Activated naive CD4-positive, alpha-beta T cell treated with anti-CD3 and anti-CD28 coated beads, Interleukin-2, amount 50 U/mL, for 16 hours (primary cell): ENCODE measurements around the gene RASD2.

Source experiments
- DNase-seq: peaks from one replicate; pipeline ENCODE4 v3.0.0-alpha.2; 2020

Gene RASD2

GRCh38 chr22:35561796-35562526 is 21.3 kb downstream of the RASD2 start:
- DNase-seq = no peak

- no peak for DNase-seq
Observed at GRCh38 chr22:35563211-35563610, 22.6 kb downstream of the RASD2 start.

GRCh38 chr22:35564975-35565867 is 24.6 kb downstream of the RASD2 start:
- DNase-seq = no peak

DNA sequence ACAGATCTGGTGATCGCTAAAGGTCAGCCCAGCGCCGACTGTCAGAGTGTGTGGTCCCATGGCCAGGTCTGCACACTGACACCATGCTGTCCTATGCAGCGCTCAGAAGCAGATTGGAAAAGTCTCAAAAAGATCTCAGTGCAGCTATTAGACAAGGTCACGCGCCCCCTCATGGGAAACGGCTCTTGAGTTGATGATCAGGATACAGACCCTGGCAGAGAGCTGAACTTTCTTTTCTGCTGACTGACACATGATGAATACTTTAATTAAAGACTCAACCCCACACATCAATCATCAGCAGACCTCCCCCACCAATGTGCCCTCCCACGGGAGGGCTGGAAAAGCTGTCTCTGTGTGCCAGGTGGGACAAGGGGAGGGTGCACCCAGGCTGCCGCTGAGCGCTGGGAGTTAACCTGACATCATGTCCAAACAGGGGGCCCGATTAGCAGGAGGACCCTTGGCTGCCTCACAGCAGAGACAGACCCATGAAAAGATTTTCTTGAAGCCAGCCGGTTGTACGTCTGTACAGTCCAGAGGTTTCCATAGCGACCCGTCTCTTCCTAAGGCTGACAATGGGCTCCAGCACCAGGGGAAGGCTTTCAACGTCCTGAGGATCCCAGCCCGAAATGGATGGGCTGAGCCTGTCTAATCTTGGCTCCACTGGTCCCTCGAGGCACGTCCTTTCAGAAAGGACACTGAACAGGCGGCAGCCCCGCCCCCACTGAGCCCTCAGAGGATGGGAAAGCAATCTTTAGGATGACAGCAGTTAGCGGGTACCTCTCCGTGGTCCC is 26.9 kb downstream of the RASD2 start:
- no peak for DNase-seq

- no peak for DNase-seq
Observed at GRCh38 chr22:35568751-35569739, 28.4 kb downstream of the RASD2 start.

DNA sequence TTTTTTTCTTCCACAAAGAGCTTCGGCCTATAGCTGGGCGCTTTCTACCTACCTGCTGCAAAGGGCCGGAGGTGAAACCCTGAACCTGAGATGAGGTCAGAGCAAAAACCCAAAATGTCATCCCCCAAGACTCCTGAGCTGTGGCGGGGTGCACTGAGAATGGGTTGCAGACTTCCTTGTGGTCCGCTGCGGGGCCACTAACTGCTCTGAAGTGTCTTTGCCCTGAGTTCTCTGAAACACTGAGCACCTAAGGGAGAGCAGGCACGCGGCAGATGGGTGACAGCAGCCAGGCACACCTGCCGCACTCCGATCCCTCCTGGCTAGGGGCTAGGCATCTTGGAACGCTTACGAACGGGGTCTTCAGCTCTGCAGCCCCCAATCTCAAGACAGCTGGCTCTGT is 29.3 kb downstream of the RASD2 start:
- DNase-seq = no peak

GRCh38 chr22:35570686-35571194 is 30.1 kb downstream of the RASD2 start:
- no peak for DNase-seq

DNA sequence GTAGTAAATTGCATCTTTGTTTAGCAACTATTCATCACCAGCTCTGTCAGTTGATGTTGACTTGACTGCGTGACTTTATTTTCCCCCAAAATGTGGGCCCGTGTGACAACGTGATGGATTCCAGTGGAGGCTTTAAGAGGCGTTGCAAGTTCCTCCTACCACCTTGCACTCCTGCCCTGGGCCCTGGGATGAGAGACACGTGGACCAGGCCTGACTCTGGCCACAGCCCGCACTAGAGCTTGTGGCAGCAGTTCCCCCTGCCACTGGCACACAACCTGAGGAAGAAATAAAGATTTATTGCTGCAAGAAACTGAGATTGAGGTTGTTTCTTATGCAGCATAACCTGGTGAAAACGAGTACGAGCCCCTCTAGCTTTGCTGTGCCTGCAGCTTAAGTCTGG is 31.9 kb downstream of the RASD2 start:
- no peak for DNase-seq

- DNase-seq = no peak
Observed at GRCh38 chr22:35575116-35575748, 34.6 kb downstream of the RASD2 start.

DNA sequence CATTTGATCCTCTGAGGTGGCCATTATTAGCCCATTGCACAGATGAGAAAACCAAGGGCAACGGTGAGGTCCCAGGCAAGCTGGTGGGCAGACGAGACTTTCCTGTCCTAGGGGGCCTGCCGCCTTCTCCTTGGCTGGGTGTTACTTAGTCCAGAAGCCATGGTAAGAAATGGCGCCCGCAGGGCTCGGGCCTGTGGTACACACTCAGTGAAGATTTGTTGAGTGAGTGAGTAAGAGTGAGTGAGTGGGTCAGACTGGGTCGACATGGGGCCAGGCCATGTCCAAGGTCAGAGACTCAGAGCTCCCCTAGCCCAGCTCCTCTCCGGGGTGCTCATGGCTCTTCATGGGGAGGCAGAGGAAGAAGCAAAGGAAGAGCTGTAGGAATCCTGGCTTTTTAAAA is 36.0 kb downstream of the RASD2 start:
- DNase-seq = no peak

GRCh38 chr22:35577799-35578659 is 37.4 kb downstream of the RASD2 start:
- no peak for DNase-seq

DNA sequence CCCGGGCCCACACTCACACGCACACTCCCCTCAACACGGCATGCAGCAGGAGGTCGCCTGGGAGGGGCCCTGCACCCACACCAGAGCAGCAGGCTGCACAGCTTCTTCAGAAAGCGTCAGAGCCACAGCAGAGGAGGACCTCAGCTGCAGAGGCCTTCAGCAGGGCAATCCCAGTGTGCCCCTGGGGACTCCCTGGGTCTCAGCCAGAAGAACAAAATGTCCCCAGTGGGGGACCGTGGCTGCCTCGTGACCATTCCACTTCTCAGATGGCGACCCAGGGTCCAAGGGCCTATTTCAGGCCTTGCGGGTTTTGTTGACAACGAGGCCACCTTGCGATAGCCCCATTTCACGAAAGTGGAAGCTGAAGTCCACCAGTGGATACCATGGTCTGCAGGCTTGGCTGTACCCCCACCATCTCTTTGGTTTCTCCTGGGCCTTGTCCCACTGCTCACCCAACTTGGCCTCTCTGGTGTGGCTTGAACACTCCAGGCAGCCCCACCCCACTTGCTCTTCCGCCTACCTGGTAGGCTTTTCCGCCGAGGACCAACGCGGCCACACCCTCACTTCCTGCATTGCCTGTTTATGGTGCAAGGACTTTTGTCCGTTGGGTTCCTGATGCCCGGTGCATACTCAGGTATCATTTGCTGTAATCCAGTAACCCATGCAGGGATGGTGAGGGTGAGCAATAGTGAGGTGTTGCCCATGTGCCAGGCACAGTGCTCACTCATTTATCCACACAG is 38.4 kb downstream of the RASD2 start:
- DNase-seq = no peak

GRCh38 chr22:35580351-35581022 is 39.9 kb downstream of the RASD2 start:
- DNase-seq = no peak

GRCh38 chr22:35581023-35581413 is 40.4 kb downstream of the RASD2 start:
- DNase-seq = no peak

- no peak for DNase-seq
Observed at GRCh38 chr22:35582218-35582860, 41.7 kb downstream of the RASD2 start.

DNA sequence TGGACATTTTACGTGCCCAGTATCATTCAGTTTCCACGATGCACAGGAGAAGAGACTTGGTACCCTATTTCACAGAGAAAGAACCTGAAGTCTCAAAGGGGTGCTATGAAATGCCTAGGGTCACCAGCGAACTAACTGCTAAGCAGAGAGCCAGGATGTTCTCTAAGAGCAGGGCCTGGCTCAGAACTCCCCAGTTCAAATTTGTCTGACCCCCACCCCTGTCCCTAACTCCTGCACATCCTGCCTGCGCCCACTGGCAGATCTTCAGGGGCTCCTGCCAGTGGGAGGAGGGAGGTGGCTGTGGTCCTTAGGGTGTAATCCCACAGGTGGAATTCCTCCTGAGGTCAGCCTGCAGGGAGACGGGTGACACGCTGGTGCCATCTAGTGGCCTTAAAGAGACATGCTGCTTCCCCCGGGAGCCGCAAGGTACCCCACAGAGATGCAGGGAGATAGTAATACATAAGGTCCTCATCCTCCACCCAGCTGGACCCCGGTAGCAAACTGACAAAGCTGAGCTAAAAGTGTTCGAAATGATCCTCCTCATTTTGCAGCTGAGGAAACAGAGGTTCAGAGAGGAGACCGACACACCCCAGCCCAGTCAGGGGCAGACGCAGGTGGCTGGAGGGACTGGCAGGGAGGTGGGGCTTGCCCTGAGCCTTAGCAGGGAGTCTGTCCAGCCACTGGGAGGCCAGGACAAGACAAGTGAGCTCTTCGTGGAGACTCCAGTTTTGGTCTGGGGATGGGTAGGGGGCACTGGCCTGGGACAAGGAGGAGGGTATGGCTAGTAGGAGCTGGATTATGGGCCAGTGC is 42.4 kb downstream of the RASD2 start:
- peak; percentile 44 for DNase-seq

DNA sequence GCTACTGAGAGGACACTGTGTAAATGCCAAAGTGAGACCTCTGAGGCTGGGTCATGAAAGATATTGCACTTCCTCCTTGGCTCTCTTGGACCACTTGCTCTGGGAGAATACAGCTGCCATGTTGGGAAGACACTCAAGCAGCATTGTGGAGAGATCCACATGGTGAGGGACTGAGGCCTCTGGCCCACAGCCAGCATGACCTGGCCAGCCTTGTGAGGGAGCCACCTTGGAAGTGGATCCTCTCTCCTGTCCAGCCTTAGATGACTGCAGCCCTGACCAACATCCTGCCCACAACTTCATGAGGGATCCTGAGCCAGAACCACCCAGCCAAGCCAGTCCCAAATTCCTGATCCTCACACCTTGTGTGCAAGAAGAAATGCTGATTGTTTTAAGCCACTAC is 46.1 kb downstream of the RASD2 start:
- DNase-seq = no peak

DNA sequence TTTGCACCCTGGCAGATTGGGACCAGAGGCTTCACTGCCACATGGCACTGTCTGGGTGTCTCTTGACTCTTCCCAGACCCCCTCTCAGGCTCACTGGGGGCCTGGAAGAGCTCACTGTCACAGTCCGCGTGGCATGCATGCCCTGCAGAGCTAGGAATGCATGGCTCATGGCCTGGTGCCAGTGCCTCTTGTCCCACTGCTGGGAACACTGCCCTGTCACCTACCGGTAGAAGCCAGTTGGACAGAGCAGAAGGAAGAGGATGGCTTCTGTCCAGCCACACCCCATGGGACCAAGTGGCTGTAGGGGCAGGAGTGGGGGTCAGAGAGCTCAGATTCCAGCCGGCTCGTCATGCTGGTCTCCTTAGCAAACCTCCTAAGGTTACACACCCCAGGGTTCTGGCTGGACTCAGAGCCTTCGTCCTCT is 46.8 kb downstream of the RASD2 start:
- no peak for DNase-seq
